Endodermal cell (in vitro differentiated cells): ENCODE results near the gene USP6NL. TPM values are rescaled to one million over a fixed set of nuclear protein-coding genes. Genes with fewer than 3 reads are reported as not detected.

Source experiments
- DNase-seq: peaks from one replicate; pipeline ENCODE4 v3.0.0-alpha.2; 2017
- H3K27ac ChIP-seq: 2 replicates; pipeline ENCODE4 v1.5.1; 2013; ENCODE audit warnings: mild to moderate bottlenecking, low read depth, low read length, moderate library complexity
- H3K27me3 ChIP-seq: 2 replicates; pipeline ENCODE4 v1.6.1; 2013; ENCODE audit warnings: mild to moderate bottlenecking, low read length, moderate library complexity; ENCODE audit not compliant: insufficient read depth, control insufficient read depth, poor library complexity, severe bottlenecking
- H3K36me3 ChIP-seq: 2 replicates; pipeline ENCODE4 v1.7.0; 2013; ENCODE audit warnings: mild to moderate bottlenecking, low read length, moderate library complexity; ENCODE audit not compliant: control insufficient read depth, insufficient read depth
- H3K4me1 ChIP-seq: one replicate; pipeline ENCODE4 v1.7.0; 2013; ENCODE audit warnings: low read length; ENCODE audit not compliant: control insufficient read depth, insufficient read depth
- H3K4me3 ChIP-seq: 2 replicates; pipeline ENCODE4 v1.5.1; 2013; ENCODE audit warnings: mild to moderate bottlenecking, low read length, moderate library complexity
- H3K9ac ChIP-seq: 2 replicates; pipeline ENCODE4 v1.6.1; 2013; ENCODE audit warnings: mild to moderate bottlenecking, low read length, moderate library complexity; ENCODE audit not compliant: poor library complexity, severe bottlenecking; ENCODE audit errors: extremely low read depth
- H3K9me3 ChIP-seq: 2 replicates; pipeline ENCODE4 v1.6.1; 2013; ENCODE audit warnings: mild to moderate bottlenecking, low read length, moderate library complexity; ENCODE audit not compliant: control insufficient read depth
- H3K27ac Mint-ChIP-seq: 2 replicates; pipeline ENCODE4 v1.8.0; 2020; ENCODE audit warnings: mixed read lengths
- H3K27me3 Mint-ChIP-seq: 2 replicates; pipeline ENCODE4 v1.8.0; 2021; ENCODE audit warnings: mild to moderate bottlenecking, mixed read lengths; ENCODE audit not compliant: insufficient read depth
- H3K36me3 Mint-ChIP-seq: 2 replicates; pipeline ENCODE4 v1.8.0; 2020; ENCODE audit warnings: low read depth, mixed read lengths
- H3K4me1 Mint-ChIP-seq: 2 replicates; pipeline ENCODE4 v1.8.0; 2020; ENCODE audit warnings: mixed read lengths
- H3K4me3 Mint-ChIP-seq: 2 replicates; pipeline ENCODE4 v1.8.0; 2020; ENCODE audit warnings: mild to moderate bottlenecking, moderate library complexity, mixed read lengths
- H3K9me3 Mint-ChIP-seq: 2 replicates; pipeline ENCODE4 v1.8.0; 2020; ENCODE audit warnings: mild to moderate bottlenecking, mixed read lengths
- CTCF ChIP-seq: fragments of 200-600 bp; sonication (generic); conservative IDR thresholded peaks from 2 replicates; pipeline ENCODE4 v1.5.0; 2021; ENCODE audit warnings: antibody characterized with exemption, mild to moderate bottlenecking
- WGBS, 2 experiments: methylation state at CpG; one replicate each; pipeline versions ENCODE4 v1.1.5 to v1.1.7; 2013; ENCODE audit warnings: missing lambda C conversion rate in 2 of 2, mixed read lengths in 1 of 2; ENCODE audit not compliant: insufficient coverage in 1 of 2, insufficient read length in 1 of 2; 5-methylcytosine and 5-hydroxymethylcytosine counted together
- total RNA-seq, 2 donors: library from RNA; stranded (reverse); fragmentation: NEBNext Ultra II Directional in 1 of 2; extraction: Animal tissue kit (Norgen Biotek cat#: 25700) in 1 of 2; gene quantifications; 2 replicates in 1 of 2; 3 replicates in 1 of 2; pipeline ENCODE4 v1.2.1, GENCODE V29; 2021

USP6NL gene
- total RNA-seq, 2 donors from 2014 or later = 20.6 to 22.9 TPM

GRCh38 chr10:11450427-11450826, 161.0 kb downstream of the USP6NL start:
- no peak overlapping the region for H3K4me3 Mint-ChIP-seq
- peaks cover 3% of the 10 kb centered on the region for H3K27me3 Mint-ChIP-seq
- no peaks in the 10 kb centered on the region for H3K36me3 ChIP-seq
- H3K9me3 ChIP-seq = no peaks in the 10 kb centered on the region
- H3K27me3 ChIP-seq = no peaks in the 10 kb centered on the region
- H3K4me1 Mint-ChIP-seq = no peaks in the 10 kb centered on the region
- H3K4me3 ChIP-seq = no peak overlapping the region
- H3K9ac ChIP-seq = no peak overlapping the region
- no peak for TF ChIP-seq CTCF
- no peaks in the 10 kb centered on the region for H3K4me1 ChIP-seq
- no peaks in the 10 kb centered on the region for H3K9me3 Mint-ChIP-seq
- 70 to 95% methylated on average over 4 to 6 of the region's 6 CpGs for WGBS, 2 experiments
- no peaks in the 10 kb centered on the region for H3K36me3 Mint-ChIP-seq
- H3K27ac ChIP-seq = no peak overlapping the region
- H3K27ac Mint-ChIP-seq = no peak overlapping the region
- DNase-seq = no peak

- no peaks in the 10 kb centered on the region for H3K27me3 ChIP-seq
- H3K36me3 ChIP-seq = no peaks in the 10 kb centered on the region
- no peaks in the 10 kb centered on the region for H3K36me3 Mint-ChIP-seq
- H3K4me3 ChIP-seq = no peak overlapping the region
- no peaks in the 10 kb centered on the region for H3K9me3 Mint-ChIP-seq
- no peak overlapping the region for H3K9ac ChIP-seq
- H3K4me1 ChIP-seq = no peaks in the 10 kb centered on the region
- H3K27ac ChIP-seq = no peak overlapping the region
- H3K9me3 ChIP-seq = no peaks in the 10 kb centered on the region
- no peak for DNase-seq
- TF ChIP-seq CTCF = no peak
- H3K4me1 Mint-ChIP-seq = no peaks in the 10 kb centered on the region
- H3K27me3 Mint-ChIP-seq = peaks cover 3% of the 10 kb centered on the region
- no peak overlapping the region for H3K4me3 Mint-ChIP-seq
- 84 to 96% methylated on average over 6 to 8 of the region's 8 CpGs for WGBS, 2 experiments
- no peak overlapping the region for H3K27ac Mint-ChIP-seq
These were observed 161.7 kb downstream of the USP6NL start for GRCh38 chr10:11449761-11450160.

GRCh38 chr10:11448545-11449244, 162.8 kb downstream of the USP6NL start:
- peaks cover 3% of the 10 kb centered on the region for H3K27me3 Mint-ChIP-seq
- Histone ChIP-seq H3K27me3 (no peaks in the 10 kb centered on the region), H3K4me3 (no peak overlapping the region), H3K36me3 (no peaks in the 10 kb centered on the region), H3K4me1 (no peaks in the 10 kb centered on the region), H3K27ac (no peak overlapping the region), H3K9me3 (no peaks in the 10 kb centered on the region), H3K9ac (no peak overlapping the region)
- H3K36me3 Mint-ChIP-seq = no peaks in the 10 kb centered on the region
- no peak for DNase-seq
- no peaks in the 10 kb centered on the region for H3K4me1 Mint-ChIP-seq
- H3K27ac Mint-ChIP-seq = no peak overlapping the region
- WGBS, 2 experiments = 83 to 92% methylated on average over 6 to 12 of the region's 12 CpGs
- H3K9me3 Mint-ChIP-seq = no peaks in the 10 kb centered on the region
- no peak overlapping the region for H3K4me3 Mint-ChIP-seq
- no peak for TF ChIP-seq CTCF
